T-helper 2 cell treated with Interferon-gamma antibody and Interleukin-4, amounts not matched to agents 5 μg/mL and 100 μg/mL, for 36 hours (primary cell): ENCODE results near the gene AHR.
"Not testable (repeated sequence)": the region's sequence is repeated elsewhere in the genome, so short reads cannot be mapped to it uniquely, and the experiment has no call there.

Source experiments
- DNase-seq: peaks from one replicate; pipeline ENCODE4 v3.0.0; 2021; ENCODE audit warnings: low spot score
- H3K27ac Mint-ChIP-seq: one replicate; pipeline ENCODE4 v1.8.0; 2021; ENCODE audit warnings: mild to moderate bottlenecking, mixed read lengths
- H3K27me3 Mint-ChIP-seq: one replicate; pipeline ENCODE4 v1.8.0; 2021; ENCODE audit warnings: low read depth, mixed read lengths
- H3K36me3 Mint-ChIP-seq: one replicate; pipeline ENCODE4 v1.8.0; 2021; ENCODE audit warnings: low read depth, mixed read lengths
- H3K4me1 Mint-ChIP-seq: one replicate; pipeline ENCODE4 v1.8.0; 2021; ENCODE audit warnings: low read depth, mixed read lengths
- H3K4me3 Mint-ChIP-seq: one replicate; pipeline ENCODE4 v1.8.0; 2022; ENCODE audit warnings: mild to moderate bottlenecking, moderate library complexity, mixed read lengths
- H3K9me3 Mint-ChIP-seq: one replicate; pipeline ENCODE4 v1.8.0; 2021; ENCODE audit warnings: mixed read lengths

AHR gene

GRCh38 chr7:17365775-17366174 is 67.3 kb downstream of the AHR start:
- Mint-ChIP-seq H3K4me1 (peaks cover 12% of the 10 kb centered on the region), H3K4me3 (no peak overlapping the region), H3K9me3 (no peaks in the 10 kb centered on the region), H3K27me3 (peaks cover 2% of the 10 kb centered on the region), H3K36me3 (peaks cover 4% of the 10 kb centered on the region), H3K27ac (no peak overlapping the region)
- DNase-seq, result no peak

- Mint-ChIP-seq H3K9me3 (no peaks in the 10 kb centered on the region), H3K27me3 (peaks cover 5% of the 10 kb centered on the region), H3K36me3 (no peaks in the 10 kb centered on the region), H3K27ac (no peak overlapping the region), H3K4me1 (peaks cover 12% of the 10 kb centered on the region), H3K4me3 (no peak overlapping the region)
- no peak for DNase-seq
Measured at GRCh38 chr7:17367502-17367901, 69.0 kb downstream of the AHR start.

- H3K27ac Mint-ChIP-seq, result no peak overlapping the region
- no peak for DNase-seq
- peaks cover 12% of the 10 kb centered on the region for H3K4me1 Mint-ChIP-seq
- H3K27me3 Mint-ChIP-seq, result peaks cover 7% of the 10 kb centered on the region
- no peaks in the 10 kb centered on the region for H3K36me3 Mint-ChIP-seq
- no peak overlapping the region for H3K4me3 Mint-ChIP-seq
- H3K9me3 Mint-ChIP-seq, result no peaks in the 10 kb centered on the region
Measured at GRCh38 chr7:17368856-17369524, 70.5 kb downstream of the AHR start.

GRCh38 chr7:17369691-17370426 is 71.4 kb downstream of the AHR start:
- Mint-ChIP-seq H3K4me1 (peaks cover 10% of the 10 kb centered on the region), H3K4me3 (no peak overlapping the region), H3K27ac (no peak overlapping the region), H3K27me3 (peaks cover 7% of the 10 kb centered on the region), H3K9me3 (no peaks in the 10 kb centered on the region), H3K36me3 (no peaks in the 10 kb centered on the region)
- DNase-seq, result no peak

- Mint-ChIP-seq H3K4me1 (peaks cover 1% of the 10 kb centered on the region), H3K4me3 (no peak overlapping the region), H3K27ac (no peak overlapping the region), H3K36me3 (no peaks in the 10 kb centered on the region), H3K27me3 (peaks cover 5% of the 10 kb centered on the region), H3K9me3 (no peaks in the 10 kb centered on the region)
- DNase-seq, result no peak
Measured at GRCh38 chr7:17370901-17371585, 72.6 kb downstream of the AHR start.

GRCh38 chr7:17371671-17372524 is 73.4 kb downstream of the AHR start:
- Mint-ChIP-seq H3K4me1 (peaks cover 1% of the 10 kb centered on the region), H3K36me3 (no peaks in the 10 kb centered on the region)

GRCh38 chr7:17374157-17374556 is 75.7 kb downstream of the AHR start:
- Mint-ChIP-seq H3K36me3 (no peaks in the 10 kb centered on the region), H3K9me3 (no peaks in the 10 kb centered on the region), H3K4me1 (peaks cover 1% of the 10 kb centered on the region), H3K27me3 (peaks cover 5% of the 10 kb centered on the region), H3K27ac (no peak overlapping the region), H3K4me3 (no peak overlapping the region)
- no peak for DNase-seq

More at GRCh38 chr7:17371671-17372524, 73.4 kb downstream of the AHR start:
- DNase-seq, result no peak
- H3K4me3 Mint-ChIP-seq, result no peak overlapping the region
- H3K27ac Mint-ChIP-seq, result no peak overlapping the region
- H3K9me3 Mint-ChIP-seq, result no peaks in the 10 kb centered on the region
- H3K27me3 Mint-ChIP-seq, result peaks cover 5% of the 10 kb centered on the region

- H3K27ac Mint-ChIP-seq, result no peak overlapping the region
- no peaks in the 10 kb centered on the region for H3K36me3 Mint-ChIP-seq
- peaks cover 1% of the 10 kb centered on the region for H3K4me1 Mint-ChIP-seq
- peaks cover 7% of the 10 kb centered on the region for H3K27me3 Mint-ChIP-seq
- no peak overlapping the region for H3K4me3 Mint-ChIP-seq
- H3K9me3 Mint-ChIP-seq, result no peaks in the 10 kb centered on the region
- no peak for DNase-seq
Measured at GRCh38 chr7:17374654-17375053, 76.2 kb downstream of the AHR start.

- Mint-ChIP-seq H3K4me1 (no peaks in the 10 kb centered on the region), H3K27ac (no peak overlapping the region), H3K9me3 (no peaks in the 10 kb centered on the region), H3K4me3 (no peak overlapping the region), H3K27me3 (peaks cover 13% of the 10 kb centered on the region), H3K36me3 (no peaks in the 10 kb centered on the region)
- no peak for DNase-seq
Measured at GRCh38 chr7:17376595-17376994, 78.1 kb downstream of the AHR start.

- H3K36me3 Mint-ChIP-seq, result no peaks in the 10 kb centered on the region
- H3K27me3 Mint-ChIP-seq, result peaks cover 17% of the 10 kb centered on the region
- peaks cover 1% of the 10 kb centered on the region for H3K4me1 Mint-ChIP-seq
- H3K27ac Mint-ChIP-seq, result no peak overlapping the region
- H3K9me3 Mint-ChIP-seq, result no peaks in the 10 kb centered on the region
- DNase-seq, result no peak
- no peak overlapping the region for H3K4me3 Mint-ChIP-seq
Measured at GRCh38 chr7:17380736-17381662, 82.5 kb downstream of the AHR start.

- H3K36me3 Mint-ChIP-seq, H3K9me3 Mint-ChIP-seq, H3K4me1 Mint-ChIP-seq, DNase-seq, H3K27ac Mint-ChIP-seq, H3K4me3 Mint-ChIP-seq: not testable (repeated sequence)
- peaks cover 19% of the 10 kb centered on the region for H3K27me3 Mint-ChIP-seq
Measured at GRCh38 chr7:17382408-17383354, 84.2 kb downstream of the AHR start.

- Mint-ChIP-seq H3K9me3 (no peaks in the 10 kb centered on the region), H3K4me3 (no peak overlapping the region), H3K27me3 (peaks cover 24% of the 10 kb centered on the region), H3K4me1 (peaks cover 1% of the 10 kb centered on the region), H3K36me3 (no peaks in the 10 kb centered on the region), H3K27ac (no peak overlapping the region)
- no peak for DNase-seq
Measured at GRCh38 chr7:17384400-17384799, 85.9 kb downstream of the AHR start.
